IMR-90 (cell line): Measurements from ENCODE around the gene FSTL5. TPM values are rescaled to one million over a fixed set of nuclear protein-coding genes. Genes with fewer than 3 reads are reported as not detected.
A peak's percentile ranks its signal among the peaks of the same experiment; 100 is the strongest.

Experiments used
- ATAC-seq: fragments of 200-7000 bp; cut with Tn5 transposase; 2 replicates; pipeline ENCODE4 v1.9.1; 2020; ENCODE audit warnings: low read depth, mild to moderate bottlenecking, moderate library complexity
- BruUV-seq: library from RNA; stranded (reverse); fragments of 400-500 nt; replicated peaks from 2 replicates; lab custom pipeline; 2021; lab: Mats Ljungman, UMichigan
- CTCF ChIA-PET: fragments of 300-600 bp; formaldehyde crosslinking; extraction: SDS; loops from one replicate; lab custom pipeline; 2021; ENCODE audit warnings: antibody characterized with exemption; lab: Yijun Ruan, JAX
- POLR2A ChIA-PET: fragments of 300-600 bp; sonication (Branson Sonifier 250); formaldehyde crosslinking; loops from one replicate; lab custom pipeline; 2022; ENCODE audit warnings: antibody characterized with exemption; ENCODE audit not compliant: unreplicated experiment; lab: Charles Lee
- DNase-seq: peaks from one replicate; pipeline ENCODE4 v3.0.0; 2013
- H2AFZ ChIP-seq: replicated peaks from 2 replicates; pipeline ENCODE3; 2013; ENCODE audit warnings: low read length, mild to moderate bottlenecking; ENCODE audit not compliant: poor library complexity
- H2AK5ac ChIP-seq: 2 replicates; pipeline ENCODE4 v1.6.1; 2013; ENCODE audit warnings: low read depth, low read length, inconsistent platforms
- H2AK9ac ChIP-seq: replicated peaks from 2 replicates; pipeline ENCODE3; 2013; ENCODE audit warnings: mild to moderate bottlenecking, low read depth, low read length, moderate library complexity; ENCODE audit not compliant: poor library complexity
- H2BK120ac ChIP-seq: 2 replicates; pipeline ENCODE4 v1.6.1; 2013; ENCODE audit warnings: low read depth, low read length, inconsistent platforms
- H2BK15ac ChIP-seq: 3 replicates; pipeline ENCODE4 v1.6.1; 2013; ENCODE audit warnings: low read depth, low read length, inconsistent platforms
- H2BK20ac ChIP-seq: 2 replicates; pipeline ENCODE4 v1.6.1; 2013; ENCODE audit warnings: low read depth, mild to moderate bottlenecking, inconsistent platforms, low read length, moderate library complexity
- H2BK5ac ChIP-seq: 2 replicates; pipeline ENCODE4 v1.6.1; 2013; ENCODE audit warnings: mild to moderate bottlenecking, low read depth, low read length, inconsistent platforms; ENCODE audit not compliant: poor library complexity, severe bottlenecking
- H3K14ac ChIP-seq: replicated peaks from 2 replicates; pipeline ENCODE4 v1.6.1; 2013; ENCODE audit warnings: low read depth, low read length, inconsistent platforms
- H3K18ac ChIP-seq: 2 replicates; pipeline ENCODE4 v1.6.1; 2013; ENCODE audit warnings: low read depth, low read length, control low read depth
- H3K23ac ChIP-seq: 2 replicates; pipeline ENCODE4 v1.6.1; 2013; ENCODE audit warnings: low read depth, low read length, inconsistent platforms
- H3K27ac ChIP-seq: 2 replicates; pipeline ENCODE4 v1.5.1; 2013; ENCODE audit warnings: mild to moderate bottlenecking, control low read depth, low read length; ENCODE audit not compliant: insufficient read depth
- H3K27me3 ChIP-seq: 2 replicates; pipeline ENCODE4 v1.6.1; 2013; ENCODE audit warnings: low read length; ENCODE audit not compliant: control insufficient read depth, insufficient read depth
- H3K36me3 ChIP-seq: 2 replicates; pipeline ENCODE4 v1.6.1; 2013; ENCODE audit warnings: low read length, mixed read lengths; ENCODE audit not compliant: control insufficient read depth, insufficient read depth
- H3K4ac ChIP-seq: 2 replicates; pipeline ENCODE4 v1.6.1; 2013; ENCODE audit warnings: low read depth, low read length, inconsistent platforms
- H3K4me1 ChIP-seq: 2 replicates; pipeline ENCODE4 v1.6.1; 2013; ENCODE audit warnings: low read length, mixed read lengths; ENCODE audit not compliant: control insufficient read depth, insufficient read depth
- H3K4me2 ChIP-seq: 2 replicates; pipeline ENCODE4 v1.6.1; 2013; ENCODE audit warnings: low read depth, mild to moderate bottlenecking, control low read depth, low read length, moderate library complexity
- H3K4me3 ChIP-seq: 2 replicates; pipeline ENCODE4 v1.5.1; 2013; ENCODE audit warnings: low read depth, mild to moderate bottlenecking, control low read depth, low read length, moderate library complexity; ENCODE audit not compliant: insufficient read depth
- H3K56ac ChIP-seq: 2 replicates; pipeline ENCODE4 v1.6.1; 2013; ENCODE audit warnings: low read length, inconsistent platforms; ENCODE audit not compliant: insufficient read depth; ENCODE audit errors: extremely low read depth
- H3K79me1 ChIP-seq, 2 experiments: 2 replicates each; pipeline ENCODE4 v1.6.1; 2013; ENCODE audit warnings: low read length in 2 of 2, inconsistent platforms in 1 of 2, low read depth in 1 of 2
- H3K9ac ChIP-seq: 2 replicates; pipeline ENCODE4 v1.6.1; 2013; ENCODE audit warnings: low read depth, low read length, control low read depth
- H3K9me1 ChIP-seq: 2 replicates; pipeline ENCODE4 v1.6.1; 2013; ENCODE audit warnings: low read length, inconsistent platforms; ENCODE audit not compliant: insufficient read depth
- H3K9me3 ChIP-seq: 2 replicates; pipeline ENCODE4 v1.6.1; 2013; ENCODE audit warnings: low read length; ENCODE audit not compliant: control insufficient read depth, insufficient read depth
- H4K20me1 ChIP-seq: 2 replicates; pipeline ENCODE4 v1.6.1; 2013; ENCODE audit warnings: low read length, inconsistent platforms; ENCODE audit not compliant: insufficient read depth
- H4K5ac ChIP-seq: 2 replicates; pipeline ENCODE4 v1.6.1; 2013; ENCODE audit warnings: mild to moderate bottlenecking, low read depth, low read length, control low read depth
- H4K8ac ChIP-seq, 2 experiments: 2 replicates each; pipeline ENCODE4 v1.6.1; 2013; ENCODE audit warnings: low read depth in 2 of 2, low read length in 2 of 2, control low read depth in 1 of 2, inconsistent platforms in 1 of 2
- H4K91ac ChIP-seq: 2 replicates; pipeline ENCODE4 v1.6.1; 2013; ENCODE audit warnings: low read depth, low read length, inconsistent platforms; ENCODE audit not compliant: insufficient read depth
- CEBPB ChIP-seq: IDR thresholded peaks from 2 replicates; pipeline ENCODE4 v1.6.1; 2012; ENCODE audit warnings: low read depth, low read length, improper control_type of control experiment
- RFX5 ChIP-seq: IDR thresholded peaks from 2 replicates; pipeline ENCODE4 v1.8.0; 2012; ENCODE audit warnings: low read depth, mild to moderate bottlenecking, low read length, moderate library complexity
- WGBS, 2 experiments: methylation state at CpG; one replicate each; pipeline versions ENCODE4 v1.1.5 to v1.1.7; 2013; ENCODE audit warnings: missing lambda C conversion rate in 2 of 2; ENCODE audit not compliant: insufficient read length in 1 of 2; ENCODE audit errors: extremely low coverage in 2 of 2; 5-methylcytosine and 5-hydroxymethylcytosine counted together
- dilution Hi-C: fragments of 300-500 bp; cut with HindIII; formaldehyde crosslinking; loops from one replicate; pipeline ENCODE4 v1.14.3; 2018; ENCODE audit warnings: low sequenced_read_pairs; ENCODE audit not compliant: unreplicated experiment
- in situ Hi-C: fragments of 300-500 bp; cut with MboI; formaldehyde crosslinking; loops from 3 replicates; pipeline ENCODE4 v1.14.3; 2019; ENCODE audit warnings: low sequenced_read_pairs, inconsistent platforms, mixed read lengths
- intact Hi-C: fragments of 100-400 bp; cut with micrococcal nuclease; formaldehyde crosslinking; loops from 2 replicates; pipeline ENCODE4 v1.10.0; 2022
- polyA plus RNA-seq, 3 experiments: library from polyadenylated mRNA; depleted of rRNA; stranded (reverse); fragments of >200 nt; gene quantifications; 2 replicates each; pipeline ENCODE4 v1.2.3, GENCODE V29; 2012; ENCODE audit warnings: low replicate concordance in 1 of 3
- total RNA-seq: library from RNA; depleted of rRNA; stranded (reverse); fragments of >200 nt; gene quantifications from 2 replicates; pipeline ENCODE4 v1.2.3, GENCODE V29; 2012

Gene FSTL5
- total and polyA plus RNA-seq, 2 of the 4 experiments (the other 2 are of a cell fraction): under 0.01 TPM; not detected in 1

DNA sequence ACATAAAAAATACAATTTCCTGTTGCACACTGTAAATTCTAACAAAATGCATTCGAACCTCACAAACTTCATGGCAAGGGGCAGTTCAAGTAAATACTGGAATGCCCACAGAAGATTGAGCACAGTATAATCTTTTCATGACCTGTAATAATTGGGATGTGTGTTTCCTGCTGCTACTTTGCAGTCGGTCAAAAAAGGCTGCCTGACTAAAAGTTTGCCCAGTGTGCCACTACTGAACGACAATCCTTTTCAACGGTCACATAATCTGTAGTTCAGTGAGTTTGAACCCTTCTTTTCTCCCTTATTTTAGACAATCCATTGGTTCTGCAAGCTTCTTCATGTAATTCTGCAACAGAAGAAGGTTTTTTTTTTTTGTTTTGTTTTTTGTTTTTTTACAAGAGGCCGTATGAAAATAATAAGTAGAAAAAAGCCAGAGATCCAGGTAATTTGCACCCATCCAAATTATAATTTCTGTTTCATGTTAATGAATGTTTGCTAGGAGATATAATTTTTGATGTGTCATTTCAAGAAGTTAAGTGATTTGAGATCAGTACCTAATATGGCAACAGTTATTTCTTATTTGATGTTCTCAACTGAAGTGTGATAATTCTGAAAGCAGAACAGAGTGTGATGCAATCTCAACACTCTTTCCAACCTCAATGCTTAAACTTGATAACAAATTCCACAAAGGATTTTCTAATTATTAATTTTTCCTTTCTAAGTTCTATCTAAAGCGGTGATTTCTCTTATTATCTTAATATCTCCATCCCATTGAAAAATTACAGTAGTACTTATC, 237.6 kb downstream of the FSTL5 start:
- intact Hi-C loops: no loop called here
- CTCF ChIA-PET: no interaction called here
- no CpG with 5 or more reads among the region's 6 CpGs for WGBS, 2 experiments

More for the DNA sequence above, 237.6 kb downstream of the FSTL5 start:
- Histone ChIP-seq H2BK15ac (no peak overlapping the region), H2AK9ac (no peak overlapping the region), H4K8ac (no peak overlapping the region), H4K5ac (no peak overlapping the region), H3K4ac (no peak overlapping the region), H2AFZ (no peak overlapping the region), H3K27me3 (no peaks in the 10 kb centered on the region), H2BK120ac (no peak overlapping the region), H3K27ac (no peak overlapping the region), H3K4me2 (no peak overlapping the region), H3K4me1 (no peaks in the 10 kb centered on the region), H3K56ac (no peak overlapping the region), H3K4me3 (no peak overlapping the region), H3K9me3 (no peaks in the 10 kb centered on the region), H3K23ac (no peak overlapping the region), H4K20me1 (no peaks in the 10 kb centered on the region), H3K18ac (no peak overlapping the region), H3K79me1 (no peaks in the 10 kb centered on the region), H3K9me1 (no peaks in the 10 kb centered on the region), H2BK5ac (no peak overlapping the region), H3K14ac (no peak overlapping the region), H4K91ac (no peak overlapping the region), H2AK5ac (no peak overlapping the region), H3K9ac (no peak overlapping the region), H2BK20ac (no peak overlapping the region), H3K36me3 (no peaks in the 10 kb centered on the region)
- ATAC-seq (no peak), DNase-seq (no peak)
- no TSS peak for BruUV-seq
- in situ Hi-C loops (no loop called here), dilution Hi-C loops (no loop called here)
- no peak for TF ChIP-seq RFX5
- peak; percentile 34; the same call in 1 of the 2 replicates for TF ChIP-seq CEBPB
- POLR2A ChIA-PET: no interaction called here
